SK-N-SH (cell line): ENCODE results near the gene OPRM1. TPM values are rescaled to one million over a fixed set of nuclear protein-coding genes. Genes with fewer than 3 reads are reported as not detected.

Experiments used
- CTCF ChIA-PET: fragments of 300-600, 350-600 bp; formaldehyde crosslinking; extraction: SDS; loops from one replicate; lab custom pipeline; 2021; lab: Yijun Ruan, JAX
- POLR2A ChIA-PET: fragments of 350-600 bp; sonication (Branson Sonifier 250); formaldehyde crosslinking; extraction: SDS; loops from one replicate; lab custom pipeline; 2020; ENCODE audit warnings: antibody characterized with exemption, inconsistent platforms; lab: Yijun Ruan, JAX
- DNase-seq: peaks from one replicate; pipeline ENCODE4 v3.0.0; 2012
- H2AFZ ChIP-seq: fragments of 200-600 bp; sonication (generic); 2 replicates; pipeline ENCODE4 v1.8.1; 2016; ENCODE audit warnings: antibody characterized with exemption, mild to moderate bottlenecking, low read depth
- H3F3A ChIP-seq: fragments of 200-600 bp; sonication (generic); replicated peaks from 2 replicates; pipeline ENCODE3; 2016; ENCODE audit warnings: antibody characterized with exemption, mild to moderate bottlenecking; ENCODE audit not compliant: insufficient read depth
- H3K27ac ChIP-seq, 2 experiments: fragments of 200-500 bp in 1 of 2; fragments of 200-600 bp in 1 of 2; sonication (Bioruptor generic) in 1 of 2; sonication (generic), shearing (Covaris generic) in 1 of 2; 2 replicates each; pipeline versions ENCODE4 v1.5.1 to v1.6.1; 2014 to 2016; ENCODE audit warnings: low read depth in 2 of 2, inconsistent platforms in 1 of 2, low read length in 1 of 2, mild to moderate bottlenecking in 1 of 2, mixed read lengths in 1 of 2
- H3K27me3 ChIP-seq: fragments of 200-600 bp; sonication (generic), shearing (Covaris generic); 2 replicates; pipeline ENCODE4 v1.6.1; 2016; ENCODE audit warnings: mixed run types; ENCODE audit not compliant: insufficient read depth
- H3K36me3 ChIP-seq, 2 experiments: fragments of 200-500 bp in 1 of 2; fragments of 200-600 bp in 1 of 2; sonication (Bioruptor generic) in 1 of 2; sonication (generic) in 1 of 2; replicated peaks in 1 of 2; 2 replicates each; pipeline versions ENCODE3 to v1.5.1; 2014 to 2016; ENCODE audit warnings: low read length in 1 of 2, mild to moderate bottlenecking in 1 of 2; ENCODE audit not compliant: insufficient read depth in 2 of 2, control insufficient read depth in 1 of 2
- H3K4me1 ChIP-seq, 2 experiments: fragments of 200-500 bp in 1 of 2; fragments of 200-600 bp in 1 of 2; sonication (Bioruptor generic) in 1 of 2; sonication (generic), shearing (Covaris generic) in 1 of 2; 2 replicates each; pipeline versions ENCODE4 v1.5.1 to v1.6.1; 2014 to 2016; ENCODE audit warnings: low read depth in 1 of 2, low read length in 1 of 2, mixed run types in 1 of 2; ENCODE audit not compliant: insufficient read depth in 2 of 2, control insufficient read depth in 1 of 2
- H3K4me2 ChIP-seq: fragments of 200-600 bp; sonication (generic), shearing (Covaris generic); 2 replicates; pipeline ENCODE4 v1.6.1; 2017; ENCODE audit warnings: mixed run types
- H3K4me3 ChIP-seq, 2 experiments: fragments of 200-500 bp in 1 of 2; fragments of 200-600 bp in 1 of 2; sonication (Bioruptor generic) in 1 of 2; sonication (generic), shearing (Covaris generic) in 1 of 2; 2 replicates each; pipeline versions ENCODE4 v1.5.1 to v1.8.1; 2014 to 2016; ENCODE audit warnings: low read depth in 2 of 2, inconsistent platforms in 1 of 2, low read length in 1 of 2, mild to moderate bottlenecking in 1 of 2, mixed read lengths in 1 of 2, moderate library complexity in 1 of 2
- H3K79me2 ChIP-seq: fragments of 200-600 bp; sonication (generic); 2 replicates; pipeline ENCODE4 v1.8.1; 2017; ENCODE audit warnings: mild to moderate bottlenecking; ENCODE audit not compliant: insufficient read depth
- H3K9ac ChIP-seq: fragments of 200-600 bp; sonication (generic); 2 replicates; pipeline ENCODE4 v1.6.1; 2017; ENCODE audit warnings: mixed run types
- H3K9me2 ChIP-seq: fragments of 200-600 bp; sonication (generic); 2 replicates; pipeline ENCODE4 v1.6.1; 2017; ENCODE audit warnings: mixed run types
- H3K9me3 ChIP-seq: fragments of 200-600 bp; sonication (generic); 2 replicates; pipeline ENCODE4 v1.6.1; 2017; ENCODE audit warnings: mixed run types, mild to moderate bottlenecking, moderate library complexity
- H4K20me1 ChIP-seq: fragments of 200-600 bp; sonication (generic); 2 replicates; pipeline ENCODE4 v1.6.1; 2017; ENCODE audit warnings: mild to moderate bottlenecking, mixed run types; ENCODE audit not compliant: insufficient read depth
- CHD2 ChIP-seq: fragments of 150-350 bp; IDR thresholded peaks from 2 replicates; pipeline ENCODE4 v1.6.1; 2018; ENCODE audit warnings: low read length; ENCODE audit not compliant: partially characterized antibody
- EZH2phosphoT487 ChIP-seq: fragments of 200-600 bp; sonication (generic); IDR thresholded peaks from 2 replicates; pipeline ENCODE4 v1.6.1; 2017; ENCODE audit warnings: low read depth, mixed run types, mild to moderate bottlenecking, antibody characterized with exemption, moderate library complexity, borderline replicate concordance
- FOXJ3 ChIP-seq: sonication (generic); formaldehyde crosslinking; IDR thresholded peaks from 2 replicates; pipeline ENCODE4 v1.5.1; 2020; ENCODE audit warnings: mild to moderate bottlenecking, missing genetic modification reagents
- FOXM1 ChIP-seq: IDR thresholded peaks from 2 replicates; pipeline ENCODE4 v1.4.0; 2012; ENCODE audit warnings: low read depth, mild to moderate bottlenecking
- MXI1 ChIP-seq: IDR thresholded peaks from 2 replicates; pipeline ENCODE4 v1.6.1; 2012; ENCODE audit warnings: mild to moderate bottlenecking, low read depth, low read length, improper control_type of control experiment
- NRF1 ChIP-seq: IDR thresholded peaks from 2 replicates; pipeline ENCODE4 v1.6.1; 2012; ENCODE audit warnings: low read depth, mild to moderate bottlenecking, low read length
- PBX3 ChIP-seq: IDR thresholded peaks from 2 replicates; pipeline ENCODE4; 2012
- POLR2AphosphoS5 ChIP-seq: IDR thresholded peaks from 2 replicates; pipeline ENCODE4 v1.6.1; 2012; ENCODE audit warnings: low read depth, low read length
- RAD21 ChIP-seq: IDR thresholded peaks from 2 replicates; pipeline ENCODE4 v1.6.1; 2012; ENCODE audit warnings: mild to moderate bottlenecking, low read length
- RCOR1 ChIP-seq: fragments of 150-350 bp; IDR thresholded peaks from 2 replicates; pipeline ENCODE4 v1.6.1; 2017; ENCODE audit warnings: antibody characterized with exemption, low read length
- REST ChIP-seq: IDR thresholded peaks from 2 replicates; pipeline ENCODE4 v1.6.1; 2012; ENCODE audit warnings: mild to moderate bottlenecking, low read depth, low read length, moderate library complexity
- RFX5 ChIP-seq: IDR thresholded peaks from 2 replicates; pipeline ENCODE4 v1.6.1; 2012; ENCODE audit warnings: mild to moderate bottlenecking, improper control_type of control experiment, low read length
- RXRA ChIP-seq: IDR thresholded peaks from 2 replicates; pipeline ENCODE4 v1.4.0; 2012; ENCODE audit warnings: low read depth, mild to moderate bottlenecking, borderline replicate concordance
- SIN3A ChIP-seq: IDR thresholded peaks from 2 replicates; pipeline ENCODE4 v1.6.1; 2012; ENCODE audit warnings: low read depth, mild to moderate bottlenecking, low read length, moderate library complexity, borderline replicate concordance
- SMC3 ChIP-seq: IDR thresholded peaks from 2 replicates; pipeline ENCODE4 v1.6.1; 2012; ENCODE audit warnings: low read depth, low read length, improper control_type of control experiment
- TCF12 ChIP-seq: IDR thresholded peaks from 2 replicates; pipeline ENCODE4 v1.4.0; 2012
- WGBS: methylation state at CpG from one replicate; pipeline ENCODE4 v1.1.6; 2017; ENCODE audit warnings: low lambda C conversion rate; 5-methylcytosine and 5-hydroxymethylcytosine counted together
- polyA plus RNA-seq, 3 experiments: library from polyadenylated mRNA; depleted of rRNA; stranded (reverse); fragments of >200 nt; gene quantifications; 2 replicates each; pipeline ENCODE4 v1.2.3, GENCODE V29; 2012

The OPRM1 gene
- polyA plus RNA-seq, 1 of the 3 experiments (the other 2 are of a cell fraction), result 0.15 TPM

- Histone ChIP-seq H3K36me3 (no peaks in the 10 kb centered on the region), H3K27ac (no peak overlapping the region), H2AFZ (no peak overlapping the region), H3K4me2 (no peak overlapping the region), H3K4me1 (no peaks in the 10 kb centered on the region), H3K9me2 (no peaks in the 10 kb centered on the region), H3K9me3 (no peaks in the 10 kb centered on the region), H3K79me2 (no peaks in the 10 kb centered on the region), H3K4me3 (no peak overlapping the region), H3K27me3 (no peaks in the 10 kb centered on the region), H3K9ac (no peak overlapping the region), H3F3A (no peaks in the 10 kb centered on the region), H4K20me1 (no peaks in the 10 kb centered on the region)
- CTCF ChIA-PET, result no interaction called here
- no peak for DNase-seq
- TF ChIP-seq FOXJ3 (CRISPR knock-in tag) (no peak), CHD2 (no peak), EZH2phosphoT487 (no peak), TCF12 (no peak), RXRA (no peak), PBX3 (no peak), NRF1 (no peak), RCOR1 (no peak), REST (no peak), SIN3A (no peak), RAD21 (no peak), MXI1 (no peak), SMC3 (no peak)
- WGBS, result 65% methylated on average over 8 of the region's 8 CpGs
- POLR2A ChIA-PET, result no interaction called here
Observed at GRCh38 chr6:154080461-154081189, 41.6 kb downstream of the OPRM1 start.

- H3K4me1 ChIP-seq, result peaks cover 0 to 7% of the 10 kb centered on the region in 2 experiments; a peak in 2 of 4 replicates
- H3K27ac ChIP-seq, result no peak overlapping the region
- H3F3A ChIP-seq, result no peaks in the 10 kb centered on the region
- H3K79me2 ChIP-seq, result no peaks in the 10 kb centered on the region
- no peaks in the 10 kb centered on the region for H3K9me2 ChIP-seq
- H3K4me2 ChIP-seq, result no peak overlapping the region
- 17% methylated on average over 3 of the region's 3 CpGs for WGBS
- POLR2A ChIA-PET, result no interaction called here
- H3K9me3 ChIP-seq, result no peaks in the 10 kb centered on the region
- no peaks in the 10 kb centered on the region for H3K27me3 ChIP-seq
- DNase-seq, result no peak
- CTCF ChIA-PET, result no interaction called here
- H3K4me3 ChIP-seq, result no peak overlapping the region
- TF ChIP-seq FOXM1 (no peak), CHD2 (no peak), PBX3 (no peak), RFX5 (no peak), POLR2AphosphoS5 (no peak)
- no peak overlapping the region for H2AFZ ChIP-seq
- H3K9ac ChIP-seq, result no peak overlapping the region
- no peaks in the 10 kb centered on the region for H4K20me1 ChIP-seq
- peaks cover 0 to 5% of the 10 kb centered on the region in 2 experiments for H3K36me3 ChIP-seq
Observed at GRCh38 chr6:154086510-154086909, 47.5 kb downstream of the OPRM1 start.
